Stimulated activated naive B cell treated with anti-CD40 and anti-IgM and Interleukin-4, amounts not matched to agents 10 μg/mL and 1 μg/mL and 100 μg/mL, for 72 hours (primary cell): ENCODE results near the gene FREM2.

Source experiments
- ATAC-seq, 2 donors: fragments of 150-1000 bp; cut with Tn5 transposase; replicated peaks; 2 replicates each; pipeline ENCODE4 v1.10.0; 2021; ENCODE audit warnings: moderate library complexity in 1 of 2
- DNase-seq: peaks from one replicate; pipeline ENCODE4 v3.0.0; 2021
- H3K27ac Mint-ChIP-seq: one replicate; pipeline ENCODE4 v1.8.0; 2022; ENCODE audit warnings: mild to moderate bottlenecking, mixed read lengths
- H3K27me3 Mint-ChIP-seq, 2 donors: one replicate each; pipeline ENCODE4 v1.8.0; 2022; ENCODE audit warnings: mixed read lengths in 2 of 2
- H3K36me3 Mint-ChIP-seq, 2 donors: one replicate each; pipeline ENCODE4 v1.8.0; 2022; ENCODE audit warnings: mixed read lengths in 2 of 2, mild to moderate bottlenecking in 1 of 2
- H3K4me1 Mint-ChIP-seq, 2 donors: one replicate each; pipeline ENCODE4 v1.8.0; 2022; ENCODE audit warnings: mixed read lengths in 2 of 2, mild to moderate bottlenecking in 1 of 2
- H3K4me3 Mint-ChIP-seq, 2 donors: one replicate each; pipeline ENCODE4 v1.8.0; 2022; ENCODE audit warnings: mild to moderate bottlenecking in 2 of 2, mixed read lengths in 2 of 2, moderate library complexity in 1 of 2
- H3K9me3 Mint-ChIP-seq, 2 donors: one replicate each; pipeline ENCODE4 v1.8.0; 2022; ENCODE audit warnings: mixed read lengths in 2 of 2, mild to moderate bottlenecking in 1 of 2

The FREM2 gene

GRCh38 chr13:38850868-38851626, 164.2 kb downstream of the FREM2 start:
- H3K4me1 Mint-ChIP-seq: no peaks in the 10 kb centered on the region
- no peaks in the 10 kb centered on the region for H3K36me3 Mint-ChIP-seq
- H3K27me3 Mint-ChIP-seq: peaks cover 0 to 7% of the 10 kb centered on the region in 2 donors
- no peaks in the 10 kb centered on the region for H3K9me3 Mint-ChIP-seq
- H3K27ac Mint-ChIP-seq: no peak overlapping the region
- DNase-seq: no peak
- no peak for ATAC-seq
- H3K4me3 Mint-ChIP-seq: no peak overlapping the region

- Mint-ChIP-seq H3K27me3 (peaks cover 0 to 3% of the 10 kb centered on the region in 2 donors), H3K9me3 (no peaks in the 10 kb centered on the region), H3K4me3 (no peak overlapping the region), H3K36me3 (no peaks in the 10 kb centered on the region), H3K27ac (no peak overlapping the region), H3K4me1 (no peaks in the 10 kb centered on the region)
- DNase-seq: no peak
- no peak for ATAC-seq
Observed at GRCh38 chr13:38854226-38854625, 167.3 kb downstream of the FREM2 start.

- DNase-seq (no peak), ATAC-seq (no peak)
- Mint-ChIP-seq H3K27me3 (no peaks in the 10 kb centered on the region), H3K4me3 (no peak overlapping the region), H3K4me1 (no peaks in the 10 kb centered on the region), H3K27ac (no peak overlapping the region), H3K36me3 (no peaks in the 10 kb centered on the region), H3K9me3 (no peaks in the 10 kb centered on the region)
Observed at GRCh38 chr13:38856065-38856464, 169.2 kb downstream of the FREM2 start.

GRCh38 chr13:38862443-38862842, 175.6 kb downstream of the FREM2 start:
- no peak overlapping the region for H3K27ac Mint-ChIP-seq
- no peaks in the 10 kb centered on the region for H3K9me3 Mint-ChIP-seq
- no peaks in the 10 kb centered on the region for H3K36me3 Mint-ChIP-seq
- DNase-seq (no peak), ATAC-seq (no peak)
- H3K4me1 Mint-ChIP-seq: no peaks in the 10 kb centered on the region
- no peak overlapping the region for H3K4me3 Mint-ChIP-seq
- H3K27me3 Mint-ChIP-seq: no peaks in the 10 kb centered on the region

GRCh38 chr13:38863536-38863935, 176.7 kb downstream of the FREM2 start:
- Mint-ChIP-seq H3K36me3 (no peaks in the 10 kb centered on the region), H3K4me3 (no peak overlapping the region), H3K27me3 (no peaks in the 10 kb centered on the region), H3K27ac (no peak overlapping the region), H3K9me3 (no peaks in the 10 kb centered on the region), H3K4me1 (no peaks in the 10 kb centered on the region)
- DNase-seq (no peak), ATAC-seq (no peak)

GRCh38 chr13:38866649-38867048, 179.8 kb downstream of the FREM2 start:
- H3K4me3 Mint-ChIP-seq: no peak overlapping the region
- H3K27me3 Mint-ChIP-seq: no peaks in the 10 kb centered on the region
- ATAC-seq (no peak), DNase-seq (no peak)
- H3K9me3 Mint-ChIP-seq: no peaks in the 10 kb centered on the region
- no peaks in the 10 kb centered on the region for H3K36me3 Mint-ChIP-seq
- no peaks in the 10 kb centered on the region for H3K4me1 Mint-ChIP-seq
- H3K27ac Mint-ChIP-seq: no peak overlapping the region

GRCh38 chr13:38868399-38868798, 181.5 kb downstream of the FREM2 start:
- ATAC-seq: no peak
- H3K4me1 Mint-ChIP-seq: peaks cover 0 to 2% of the 10 kb centered on the region in 2 donors
- no peaks in the 10 kb centered on the region for H3K9me3 Mint-ChIP-seq
- DNase-seq: no peak
- H3K36me3 Mint-ChIP-seq: no peaks in the 10 kb centered on the region
- H3K27me3 Mint-ChIP-seq: no peaks in the 10 kb centered on the region
- H3K4me3 Mint-ChIP-seq: no peak overlapping the region
- no peak overlapping the region for H3K27ac Mint-ChIP-seq

- Mint-ChIP-seq H3K27me3 (no peaks in the 10 kb centered on the region), H3K9me3 (no peaks in the 10 kb centered on the region), H3K27ac (no peak overlapping the region)
Observed at GRCh38 chr13:38868870-38869269, 182.0 kb downstream of the FREM2 start.

GRCh38 chr13:38871275-38871674, 184.4 kb downstream of the FREM2 start:
- ATAC-seq (no peak), DNase-seq (no peak)
- no peaks in the 10 kb centered on the region for H3K36me3 Mint-ChIP-seq
- no peaks in the 10 kb centered on the region for H3K27me3 Mint-ChIP-seq
- H3K4me1 Mint-ChIP-seq: peaks cover 0 to 2% of the 10 kb centered on the region in 2 donors
- H3K9me3 Mint-ChIP-seq: no peaks in the 10 kb centered on the region
- H3K4me3 Mint-ChIP-seq: no peak overlapping the region
- no peak overlapping the region for H3K27ac Mint-ChIP-seq

More at GRCh38 chr13:38868870-38869269, 182.0 kb downstream of the FREM2 start:
- peaks cover 0 to 2% of the 10 kb centered on the region in 2 donors for H3K4me1 Mint-ChIP-seq
- no peaks in the 10 kb centered on the region for H3K36me3 Mint-ChIP-seq
- H3K4me3 Mint-ChIP-seq: no peak overlapping the region
- no peak for ATAC-seq
- DNase-seq: no peak

GRCh38 chr13:38872693-38873092, 185.8 kb downstream of the FREM2 start:
- no peak overlapping the region for H3K27ac Mint-ChIP-seq
- ATAC-seq (peak; percentile 65 to 69), DNase-seq (peak; percentile 15)
- H3K9me3 Mint-ChIP-seq: no peaks in the 10 kb centered on the region
- no peaks in the 10 kb centered on the region for H3K36me3 Mint-ChIP-seq
- H3K4me1 Mint-ChIP-seq: peaks cover 0 to 2% of the 10 kb centered on the region in 2 donors
- H3K27me3 Mint-ChIP-seq: no peaks in the 10 kb centered on the region
- H3K4me3 Mint-ChIP-seq: no peak overlapping the region

GRCh38 chr13:38875186-38875875, 188.5 kb downstream of the FREM2 start:
- H3K9me3 Mint-ChIP-seq: no peaks in the 10 kb centered on the region
- H3K27ac Mint-ChIP-seq: no peak overlapping the region
- peaks cover 0 to 3% of the 10 kb centered on the region in 2 donors for H3K4me1 Mint-ChIP-seq
- DNase-seq: no peak
- H3K27me3 Mint-ChIP-seq: peaks cover 0 to 4% of the 10 kb centered on the region in 2 donors
- H3K36me3 Mint-ChIP-seq: no peaks in the 10 kb centered on the region
- H3K4me3 Mint-ChIP-seq: no peak overlapping the region
- ATAC-seq: no peak

GRCh38 chr13:38879278-38879677, 192.4 kb downstream of the FREM2 start:
- Mint-ChIP-seq H3K27ac (no peak overlapping the region), H3K27me3 (peaks cover 0 to 4% of the 10 kb centered on the region in 2 donors), H3K36me3 (no peaks in the 10 kb centered on the region), H3K9me3 (no peaks in the 10 kb centered on the region), H3K4me3 (no peak overlapping the region), H3K4me1 (peaks cover 0 to 1% of the 10 kb centered on the region in 2 donors)
- no peak for ATAC-seq
- DNase-seq: no peak

- ATAC-seq: no peak
- Mint-ChIP-seq H3K4me1 (peaks cover 0 to 1% of the 10 kb centered on the region in 2 donors), H3K36me3 (no peaks in the 10 kb centered on the region), H3K4me3 (no peak overlapping the region), H3K9me3 (no peaks in the 10 kb centered on the region), H3K27ac (no peak overlapping the region), H3K27me3 (peaks cover 0 to 4% of the 10 kb centered on the region in 2 donors)
- DNase-seq: no peak
Observed at GRCh38 chr13:38879786-38880185, 192.9 kb downstream of the FREM2 start.

- Mint-ChIP-seq H3K4me1 (peaks cover 0 to 1% of the 10 kb centered on the region in 2 donors), H3K36me3 (no peaks in the 10 kb centered on the region), H3K4me3 (no peak overlapping the region), H3K9me3 (no peaks in the 10 kb centered on the region), H3K27me3 (peaks cover 0 to 4% of the 10 kb centered on the region in 2 donors), H3K27ac (no peak overlapping the region)
- ATAC-seq: peak; percentile 31 to 36
- DNase-seq: no peak
Observed at GRCh38 chr13:38880397-38880796, 193.5 kb downstream of the FREM2 start.

- Mint-ChIP-seq H3K4me3 (no peak overlapping the region), H3K27me3 (peaks cover 6 to 10% of the 10 kb centered on the region in 2 donors), H3K9me3 (no peaks in the 10 kb centered on the region), H3K27ac (no peak overlapping the region), H3K36me3 (no peaks in the 10 kb centered on the region), H3K4me1 (peaks cover 0 to 1% of the 10 kb centered on the region in 2 donors)
- DNase-seq (no peak), ATAC-seq (no peak)
Observed at GRCh38 chr13:38883783-38884182, 196.9 kb downstream of the FREM2 start.
